ENCODE results near the gene LZIC. TPM values are rescaled to one million over a fixed set of nuclear protein-coding genes. Genes with fewer than 3 reads are reported as not detected.

The LZIC gene
- total RNA-seq, 4 donors from 2014 or later: 25.4 to 30.6 (median 27.7) TPM

DNA sequence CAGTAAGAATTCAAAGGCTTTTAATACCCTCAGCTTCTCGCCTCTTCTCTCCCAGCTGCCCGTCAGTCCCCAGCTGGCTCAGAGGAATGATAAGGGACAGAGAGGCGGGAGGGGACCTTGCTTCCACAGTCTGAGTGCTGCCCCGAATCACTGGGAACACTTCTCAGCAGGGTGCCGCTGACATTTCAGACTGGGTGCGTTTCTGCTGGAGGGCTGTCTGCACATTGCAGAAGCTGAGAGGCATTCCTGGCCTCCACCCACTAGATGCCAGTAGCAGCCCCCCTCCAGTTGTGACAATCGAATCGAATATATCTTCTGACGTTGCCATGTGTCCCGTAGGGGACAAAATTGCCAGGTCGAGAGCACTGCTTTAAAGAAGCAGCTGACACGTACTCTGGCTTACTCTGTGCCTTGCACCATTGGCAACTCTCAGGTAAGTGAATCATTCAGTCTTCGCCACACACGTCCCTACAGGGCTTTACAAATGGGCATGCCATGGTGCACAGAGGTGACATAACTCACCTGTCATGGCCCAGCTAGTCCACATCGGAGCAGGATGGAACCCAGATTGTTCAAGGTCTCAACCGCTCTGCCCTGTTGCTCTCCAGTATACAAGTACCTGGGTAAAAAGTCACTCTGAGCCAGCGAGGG lies 57.0 kb downstream of the LZIC start:
- intact Hi-C loops (cut with DNase I): no loop called here
- H3K4me3 ChIP-seq: no peak overlapping the region
- no peaks in the 10 kb centered on the region for H3K9me3 ChIP-seq
- 83% methylated on average over 16 of the region's 17 CpGs for WGBS
- H3K27ac ChIP-seq (replicated peaks in 1 of 4): no peak overlapping the region
- TF ChIP-seq CTCF (IDR thresholded peaks at IDR 0.05): no peak
- no peak for TF ChIP-seq POLR2AphosphoS5 (IDR thresholded peaks at IDR 0.05)
- TF ChIP-seq POLR2A (IDR thresholded peaks at IDR 0.05; ENCODE audit: low read depth): no peak
- no peak for TF ChIP-seq EP300 (IDR thresholded peaks at IDR 0.05)
- DNase-seq (ENCODE audit: extremely low spot score): no peak
- peaks cover 0 to 19% (median 8%) of the 10 kb centered on the region in 4 donors for H3K36me3 ChIP-seq
- peaks cover 23 to 49% (median 37%) of the 10 kb centered on the region in 4 donors for H3K4me1 ChIP-seq
- no peaks in the 10 kb centered on the region for H3K27me3 ChIP-seq

GRCh38 chr1:9884805-9885204 lies 58.4 kb downstream of the LZIC start:
- no peak overlapping the region for H3K27ac ChIP-seq (replicated peaks in 1 of 4)
- no peaks in the 10 kb centered on the region for H3K9me3 ChIP-seq
- WGBS: 86% methylated on average over 8 of the region's 8 CpGs
- H3K4me3 ChIP-seq: no peak overlapping the region
- peaks cover 0 to 19% (median 8%) of the 10 kb centered on the region in 4 donors for H3K36me3 ChIP-seq
- peaks cover 9 to 36% (median 23%) of the 10 kb centered on the region in 4 donors for H3K4me1 ChIP-seq
- TF ChIP-seq EP300 (IDR thresholded peaks at IDR 0.05) (no peak), POLR2AphosphoS5 (IDR thresholded peaks at IDR 0.05) (no peak), CTCF (IDR thresholded peaks at IDR 0.05) (no peak), POLR2A (IDR thresholded peaks at IDR 0.05; ENCODE audit: low read depth) (no peak)
- intact Hi-C loops (cut with DNase I): no loop called here
- no peak for DNase-seq (ENCODE audit: extremely low spot score)
- H3K27me3 ChIP-seq: no peaks in the 10 kb centered on the region

GRCh38 chr1:9883585-9884449 lies 59.4 kb downstream of the LZIC start:
- intact Hi-C loops (cut with DNase I): no loop called here
- no peak overlapping the region for H3K27ac ChIP-seq (replicated peaks in 1 of 4)
- H3K4me3 ChIP-seq: no peak overlapping the region
- H3K27me3 ChIP-seq: no peaks in the 10 kb centered on the region
- H3K36me3 ChIP-seq: peaks cover 0 to 19% (median 8%) of the 10 kb centered on the region in 4 donors
- peaks cover 0 to 27% (median 13%) of the 10 kb centered on the region in 4 donors for H3K4me1 ChIP-seq
- DNase-seq (ENCODE audit: extremely low spot score): no peak
- no peak for TF ChIP-seq CTCF (IDR thresholded peaks at IDR 0.05)
- TF ChIP-seq POLR2AphosphoS5 (IDR thresholded peaks at IDR 0.05): no peak
- TF ChIP-seq POLR2A (IDR thresholded peaks at IDR 0.05; ENCODE audit: low read depth): no peak
- TF ChIP-seq EP300 (IDR thresholded peaks at IDR 0.05): no peak
- 77% methylated on average over 11 of the region's 11 CpGs for WGBS
- H3K9me3 ChIP-seq: no peaks in the 10 kb centered on the region

DNA sequence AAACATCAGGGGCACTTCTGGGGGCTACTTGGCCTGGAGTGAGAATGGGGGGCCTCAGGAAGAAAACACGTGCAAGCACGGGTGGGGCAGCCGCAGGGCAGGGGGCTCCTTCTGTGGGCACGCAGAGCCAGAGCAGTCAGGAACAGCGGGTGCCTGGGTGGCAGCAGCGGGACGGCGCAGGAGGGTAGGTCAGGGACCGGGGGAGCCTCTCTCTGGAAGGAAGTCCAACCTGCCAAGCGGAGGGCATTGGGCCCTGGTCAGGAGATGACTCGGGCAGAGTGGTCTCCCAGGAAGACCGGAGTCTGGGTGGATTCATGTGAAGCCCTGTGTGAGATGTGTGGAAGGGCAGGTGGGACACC lies 60.3 kb downstream of the LZIC start:
- WGBS: 97% methylated on average over 12 of the region's 12 CpGs
- Histone ChIP-seq H3K4me3 (no peak overlapping the region), H3K27ac (replicated peaks in 1 of 4) (no peak overlapping the region), H3K27me3 (no peaks in the 10 kb centered on the region), H3K9me3 (no peaks in the 10 kb centered on the region), H3K4me1 (peaks cover 0 to 23% (median 11%) of the 10 kb centered on the region in 4 donors), H3K36me3 (peaks cover 0 to 19% (median 8%) of the 10 kb centered on the region in 4 donors)
- intact Hi-C loops (cut with DNase I): no loop called here
- no peak for DNase-seq (ENCODE audit: extremely low spot score)
- TF ChIP-seq POLR2AphosphoS5 (IDR thresholded peaks at IDR 0.05) (no peak), CTCF (IDR thresholded peaks at IDR 0.05) (no peak)
